ENCODE results near the gene GAD2. TPM values are rescaled to one million over a fixed set of nuclear protein-coding genes. Genes with fewer than 3 reads are reported as not detected.

The GAD2 gene
- total and polyA plus RNA-seq, 2 experiments from 2014 or later = 0.56 to 0.86 TPM

DNA sequence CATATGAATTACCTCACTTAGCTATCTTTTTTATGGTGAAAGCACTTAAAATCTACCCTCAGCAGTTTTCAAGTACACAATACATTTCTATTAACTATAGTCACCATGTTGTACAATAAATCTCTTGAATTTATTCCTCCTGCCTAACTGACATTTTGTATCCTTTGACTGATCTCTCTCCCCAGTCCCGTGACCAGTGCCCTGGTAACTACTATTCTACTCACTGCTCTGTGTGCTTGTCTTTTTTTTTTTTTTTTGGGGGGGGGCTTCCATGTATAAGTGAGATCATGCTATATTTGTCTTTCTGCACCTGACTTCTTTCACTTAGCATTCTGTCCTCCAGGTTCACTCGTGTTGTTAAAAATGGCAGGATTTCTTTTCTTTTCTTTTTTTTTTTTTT lies 11.4 kb upstream of the GAD2 start:
- Mint-ChIP-seq H3K27me3 (ENCODE audit: insufficient read depth, low read depth, poor library complexity) (peaks cover 5% of the 10 kb centered on the region), H3K27ac (no peak overlapping the region), H3K4me1 (peaks cover 2% of the 10 kb centered on the region; the same call in 2 of the 3 replicates), H3K4me3 (no peak overlapping the region), H3K36me3 (ENCODE audit: low read depth) (no peaks in the 10 kb centered on the region), H3K9me3 (no peaks in the 10 kb centered on the region; the same call in 1 of the 3 replicates)
- no peak for DNase-seq (ENCODE audit: low spot score)
- no peak overlapping the region for H3K4me2 ChIP-seq
- no peak for ATAC-seq
- no peaks in the 10 kb centered on the region for H3K36me3 ChIP-seq (ENCODE audit: insufficient read depth)
- no peak overlapping the region for H3K27ac ChIP-seq (ENCODE audit: low read depth)
- H3K27me3 ChIP-seq (ENCODE audit: insufficient read depth) = peaks cover 22% of the 10 kb centered on the region
- H3K4me1 ChIP-seq (ENCODE audit: insufficient read depth) = peaks cover 8% of the 10 kb centered on the region; the same call in 1 of the 2 replicates
- H3K9me2 ChIP-seq (ENCODE audit: insufficient read depth) = no peaks in the 10 kb centered on the region
- H3K4me3 ChIP-seq = no peak overlapping the region
- H3F3A ChIP-seq (replicated peaks; ENCODE audit: low read depth) = no peaks in the 10 kb centered on the region
- no peaks in the 10 kb centered on the region for H4K20me1 ChIP-seq (replicated peaks; ENCODE audit: insufficient read depth)
- no peaks in the 10 kb centered on the region for H3K79me2 ChIP-seq (replicated peaks; ENCODE audit: insufficient read depth)
- TF ChIP-seq, protein P1, sequence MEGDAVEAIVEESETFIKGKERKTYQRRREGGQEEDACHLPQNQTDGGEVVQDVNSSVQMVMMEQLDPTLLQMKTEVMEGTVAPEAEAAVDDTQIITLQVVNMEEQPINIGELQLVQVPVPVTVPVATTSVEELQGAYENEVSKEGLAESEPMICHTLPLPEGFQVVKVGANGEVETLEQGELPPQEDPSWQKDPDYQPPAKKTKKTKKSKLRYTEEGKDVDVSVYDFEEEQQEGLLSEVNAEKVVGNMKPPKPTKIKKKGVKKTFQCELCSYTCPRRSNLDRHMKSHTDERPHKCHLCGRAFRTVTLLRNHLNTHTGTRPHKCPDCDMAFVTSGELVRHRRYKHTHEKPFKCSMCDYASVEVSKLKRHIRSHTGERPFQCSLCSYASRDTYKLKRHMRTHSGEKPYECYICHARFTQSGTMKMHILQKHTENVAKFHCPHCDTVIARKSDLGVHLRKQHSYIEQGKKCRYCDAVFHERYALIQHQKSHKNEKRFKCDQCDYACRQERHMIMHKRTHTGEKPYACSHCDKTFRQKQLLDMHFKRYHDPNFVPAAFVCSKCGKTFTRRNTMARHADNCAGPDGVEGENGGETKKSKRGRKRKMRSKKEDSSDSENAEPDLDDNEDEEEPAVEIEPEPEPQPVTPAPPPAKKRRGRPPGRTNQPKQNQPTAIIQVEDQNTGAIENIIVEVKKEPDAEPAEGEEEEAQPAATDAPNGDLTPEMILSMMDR (conservative IDR thresholded peaks at IDR 0.05; ENCODE audit: low read depth in 2 of 2) = no peak
- TF ChIP-seq NANOG (IDR thresholded peaks at IDR 0.05; ENCODE audit: borderline replicate concordance) (no peak), JUNB (IDR thresholded peaks at IDR 0.05; ENCODE audit: unreplicated experiment) (no peak), CREB1 (CRISPR knock-in tag; IDR thresholded peaks at IDR 0.05; ENCODE audit: low read depth) (no peak), EZH2phosphoT487 (IDR thresholded peaks at IDR 0.05; ENCODE audit: unreplicated experiment) (no peak), POLR2AphosphoS5 (IDR thresholded peaks at IDR 0.05; ENCODE audit: low read depth) (no peak), ZNF331 (CRISPR knock-in tag; IDR thresholded peaks at IDR 0.05; ENCODE audit: low read depth) (no peak), STAT1 (IDR thresholded peaks at IDR 0.05; ENCODE audit: unreplicated experiment) (no peak), ZNF114 (CRISPR knock-in tag; IDR thresholded peaks at IDR 0.05) (no peak), EZH2 (IDR thresholded peaks at IDR 0.05; ENCODE audit: low read depth, unreplicated experiment) (no peak)
- TF ChIP-seq, protein P2, sequence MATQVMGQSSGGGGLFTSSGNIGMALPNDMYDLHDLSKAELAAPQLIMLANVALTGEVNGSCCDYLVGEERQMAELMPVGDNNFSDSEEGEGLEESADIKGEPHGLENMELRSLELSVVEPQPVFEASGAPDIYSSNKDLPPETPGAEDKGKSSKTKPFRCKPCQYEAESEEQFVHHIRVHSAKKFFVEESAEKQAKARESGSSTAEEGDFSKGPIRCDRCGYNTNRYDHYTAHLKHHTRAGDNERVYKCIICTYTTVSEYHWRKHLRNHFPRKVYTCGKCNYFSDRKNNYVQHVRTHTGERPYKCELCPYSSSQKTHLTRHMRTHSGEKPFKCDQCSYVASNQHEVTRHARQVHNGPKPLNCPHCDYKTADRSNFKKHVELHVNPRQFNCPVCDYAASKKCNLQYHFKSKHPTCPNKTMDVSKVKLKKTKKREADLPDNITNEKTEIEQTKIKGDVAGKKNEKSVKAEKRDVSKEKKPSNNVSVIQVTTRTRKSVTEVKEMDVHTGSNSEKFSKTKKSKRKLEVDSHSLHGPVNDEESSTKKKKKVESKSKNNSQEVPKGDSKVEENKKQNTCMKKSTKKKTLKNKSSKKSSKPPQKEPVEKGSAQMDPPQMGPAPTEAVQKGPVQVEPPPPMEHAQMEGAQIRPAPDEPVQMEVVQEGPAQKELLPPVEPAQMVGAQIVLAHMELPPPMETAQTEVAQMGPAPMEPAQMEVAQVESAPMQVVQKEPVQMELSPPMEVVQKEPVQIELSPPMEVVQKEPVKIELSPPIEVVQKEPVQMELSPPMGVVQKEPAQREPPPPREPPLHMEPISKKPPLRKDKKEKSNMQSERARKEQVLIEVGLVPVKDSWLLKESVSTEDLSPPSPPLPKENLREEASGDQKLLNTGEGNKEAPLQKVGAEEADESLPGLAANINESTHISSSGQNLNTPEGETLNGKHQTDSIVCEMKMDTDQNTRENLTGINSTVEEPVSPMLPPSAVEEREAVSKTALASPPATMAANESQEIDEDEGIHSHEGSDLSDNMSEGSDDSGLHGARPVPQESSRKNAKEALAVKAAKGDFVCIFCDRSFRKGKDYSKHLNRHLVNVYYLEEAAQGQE (IDR thresholded peaks at IDR 0.05; ENCODE audit: unreplicated experiment) = no peak
- TF ChIP-seq, protein P3, sequence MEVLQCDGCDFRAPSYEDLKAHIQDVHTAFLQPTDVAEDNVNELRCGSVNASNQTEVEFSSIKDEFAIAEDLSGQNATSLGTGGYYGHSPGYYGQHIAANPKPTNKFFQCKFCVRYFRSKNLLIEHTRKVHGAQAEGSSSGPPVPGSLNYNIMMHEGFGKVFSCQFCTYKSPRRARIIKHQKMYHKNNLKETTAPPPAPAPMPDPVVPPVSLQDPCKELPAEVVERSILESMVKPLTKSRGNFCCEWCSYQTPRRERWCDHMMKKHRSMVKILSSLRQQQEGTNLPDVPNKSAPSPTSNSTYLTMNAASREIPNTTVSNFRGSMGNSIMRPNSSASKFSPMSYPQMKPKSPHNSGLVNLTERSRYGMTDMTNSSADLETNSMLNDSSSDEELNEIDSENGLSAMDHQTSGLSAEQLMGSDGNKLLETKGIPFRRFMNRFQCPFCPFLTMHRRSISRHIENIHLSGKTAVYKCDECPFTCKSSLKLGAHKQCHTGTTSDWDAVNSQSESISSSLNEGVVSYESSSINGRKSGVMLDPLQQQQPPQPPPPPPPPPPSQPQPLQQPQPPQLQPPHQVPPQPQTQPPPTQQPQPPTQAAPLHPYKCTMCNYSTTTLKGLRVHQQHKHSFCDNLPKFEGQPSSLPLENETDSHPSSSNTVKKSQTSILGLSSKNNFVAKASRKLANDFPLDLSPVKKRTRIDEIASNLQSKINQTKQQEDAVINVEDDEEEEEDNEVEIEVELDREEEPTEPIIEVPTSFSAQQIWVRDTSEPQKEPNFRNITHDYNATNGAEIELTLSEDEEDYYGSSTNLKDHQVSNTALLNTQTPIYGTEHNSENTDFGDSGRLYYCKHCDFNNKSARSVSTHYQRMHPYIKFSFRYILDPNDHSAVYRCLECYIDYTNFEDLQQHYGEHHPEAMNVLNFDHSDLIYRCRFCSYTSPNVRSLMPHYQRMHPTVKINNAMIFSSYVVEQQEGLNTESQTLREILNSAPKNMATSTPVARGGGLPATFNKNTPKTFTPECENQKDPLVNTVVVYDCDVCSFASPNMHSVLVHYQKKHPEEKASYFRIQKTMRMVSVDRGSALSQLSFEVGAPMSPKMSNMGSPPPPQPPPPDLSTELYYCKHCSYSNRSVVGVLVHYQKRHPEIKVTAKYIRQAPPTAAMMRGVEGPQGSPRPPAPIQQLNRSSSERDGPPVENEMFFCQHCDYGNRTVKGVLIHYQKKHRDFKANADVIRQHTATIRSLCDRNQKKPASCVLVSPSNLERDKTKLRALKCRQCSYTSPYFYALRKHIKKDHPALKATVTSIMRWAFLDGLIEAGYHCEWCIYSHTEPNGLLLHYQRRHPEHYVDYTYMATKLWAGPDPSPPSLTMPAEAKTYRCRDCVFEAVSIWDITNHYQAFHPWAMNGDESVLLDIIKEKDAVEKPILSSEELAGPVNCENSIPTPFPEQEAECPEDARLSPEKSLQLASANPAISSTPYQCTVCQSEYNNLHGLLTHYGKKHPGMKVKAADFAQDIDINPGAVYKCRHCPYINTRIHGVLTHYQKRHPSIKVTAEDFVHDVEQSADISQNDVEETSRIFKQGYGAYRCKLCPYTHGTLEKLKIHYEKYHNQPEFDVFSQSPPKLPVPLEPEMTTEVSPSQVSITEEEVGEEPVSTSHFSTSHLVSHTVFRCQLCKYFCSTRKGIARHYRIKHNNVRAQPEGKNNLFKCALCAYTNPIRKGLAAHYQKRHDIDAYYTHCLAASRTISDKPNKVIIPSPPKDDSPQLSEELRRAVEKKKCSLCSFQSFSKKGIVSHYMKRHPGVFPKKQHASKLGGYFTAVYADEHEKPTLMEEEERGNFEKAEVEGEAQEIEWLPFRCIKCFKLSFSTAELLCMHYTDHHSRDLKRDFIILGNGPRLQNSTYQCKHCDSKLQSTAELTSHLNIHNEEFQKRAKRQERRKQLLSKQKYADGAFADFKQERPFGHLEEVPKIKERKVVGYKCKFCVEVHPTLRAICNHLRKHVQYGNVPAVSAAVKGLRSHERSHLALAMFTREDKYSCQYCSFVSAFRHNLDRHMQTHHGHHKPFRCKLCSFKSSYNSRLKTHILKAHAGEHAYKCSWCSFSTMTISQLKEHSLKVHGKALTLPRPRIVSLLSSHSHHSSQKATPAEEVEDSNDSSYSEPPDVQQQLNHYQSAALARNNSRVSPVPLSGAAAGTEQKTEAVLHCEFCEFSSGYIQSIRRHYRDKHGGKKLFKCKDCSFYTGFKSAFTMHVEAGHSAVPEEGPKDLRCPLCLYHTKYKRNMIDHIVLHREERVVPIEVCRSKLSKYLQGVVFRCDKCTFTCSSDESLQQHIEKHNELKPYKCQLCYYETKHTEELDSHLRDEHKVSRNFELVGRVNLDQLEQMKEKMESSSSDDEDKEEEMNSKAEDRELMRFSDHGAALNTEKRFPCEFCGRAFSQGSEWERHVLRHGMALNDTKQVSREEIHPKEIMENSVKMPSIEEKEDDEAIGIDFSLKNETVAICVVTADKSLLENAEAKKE (CRISPR knock-in tag; IDR thresholded peaks at IDR 0.05) = no peak
- TF ChIP-seq, protein P4, sequence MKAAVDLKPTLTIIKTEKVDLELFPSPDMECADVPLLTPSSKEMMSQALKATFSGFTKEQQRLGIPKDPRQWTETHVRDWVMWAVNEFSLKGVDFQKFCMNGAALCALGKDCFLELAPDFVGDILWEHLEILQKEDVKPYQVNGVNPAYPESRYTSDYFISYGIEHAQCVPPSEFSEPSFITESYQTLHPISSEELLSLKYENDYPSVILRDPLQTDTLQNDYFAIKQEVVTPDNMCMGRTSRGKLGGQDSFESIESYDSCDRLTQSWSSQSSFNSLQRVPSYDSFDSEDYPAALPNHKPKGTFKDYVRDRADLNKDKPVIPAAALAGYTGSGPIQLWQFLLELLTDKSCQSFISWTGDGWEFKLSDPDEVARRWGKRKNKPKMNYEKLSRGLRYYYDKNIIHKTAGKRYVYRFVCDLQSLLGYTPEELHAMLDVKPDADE (IDR thresholded peaks at IDR 0.05) = no peak
- H2AFZ ChIP-seq = no peak overlapping the region

Data from GM23338 (cell line).